HG02642 (cell line): ENCODE measurements around the gene FKBP6.
"Not testable (repeated sequence)": the region's sequence is repeated elsewhere in the genome, so short reads cannot be mapped to it uniquely, and the experiment has no call there.

ENCODE experiments used
- ATAC-seq: cut with Tn5 transposase; IDR thresholded peaks from one replicate; pipeline ENCODE4 v1.9.1; 2021; ENCODE audit warnings: mild to moderate bottlenecking; ENCODE audit not compliant: unreplicated experiment, poor library complexity

FKBP6 gene

DNA sequence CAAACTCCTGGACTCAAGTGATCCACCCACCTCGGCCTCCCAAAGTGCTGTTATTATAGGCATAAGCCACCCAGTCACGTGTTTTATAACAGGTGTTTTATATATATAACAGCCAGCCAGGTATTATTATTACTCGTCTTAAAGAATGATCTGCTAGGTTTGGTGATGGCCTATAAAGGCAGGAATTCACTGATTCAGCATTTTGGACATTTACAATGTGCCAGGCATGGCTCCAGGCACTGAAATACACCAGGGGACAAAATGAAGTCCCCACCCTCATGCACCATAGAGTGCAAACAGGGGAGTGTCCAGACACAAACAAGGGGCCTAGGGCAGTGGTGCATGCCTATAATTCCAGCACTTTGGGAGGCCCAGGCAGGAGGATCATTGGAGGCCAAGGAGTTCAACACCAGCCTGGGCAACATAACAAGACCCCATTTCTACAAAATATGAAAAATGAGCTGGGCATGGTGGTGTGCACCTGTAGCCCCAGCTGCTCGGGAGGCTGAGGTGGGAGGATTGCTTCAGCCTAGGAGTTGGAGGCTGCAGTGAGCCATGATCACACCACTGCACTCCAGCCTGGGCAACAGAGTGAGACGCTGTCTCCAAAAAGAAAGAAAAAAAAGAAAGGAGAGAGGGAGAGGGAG, 4.4 kb upstream of the FKBP6 start:
- ATAC-seq = not testable (repeated sequence)

DNA sequence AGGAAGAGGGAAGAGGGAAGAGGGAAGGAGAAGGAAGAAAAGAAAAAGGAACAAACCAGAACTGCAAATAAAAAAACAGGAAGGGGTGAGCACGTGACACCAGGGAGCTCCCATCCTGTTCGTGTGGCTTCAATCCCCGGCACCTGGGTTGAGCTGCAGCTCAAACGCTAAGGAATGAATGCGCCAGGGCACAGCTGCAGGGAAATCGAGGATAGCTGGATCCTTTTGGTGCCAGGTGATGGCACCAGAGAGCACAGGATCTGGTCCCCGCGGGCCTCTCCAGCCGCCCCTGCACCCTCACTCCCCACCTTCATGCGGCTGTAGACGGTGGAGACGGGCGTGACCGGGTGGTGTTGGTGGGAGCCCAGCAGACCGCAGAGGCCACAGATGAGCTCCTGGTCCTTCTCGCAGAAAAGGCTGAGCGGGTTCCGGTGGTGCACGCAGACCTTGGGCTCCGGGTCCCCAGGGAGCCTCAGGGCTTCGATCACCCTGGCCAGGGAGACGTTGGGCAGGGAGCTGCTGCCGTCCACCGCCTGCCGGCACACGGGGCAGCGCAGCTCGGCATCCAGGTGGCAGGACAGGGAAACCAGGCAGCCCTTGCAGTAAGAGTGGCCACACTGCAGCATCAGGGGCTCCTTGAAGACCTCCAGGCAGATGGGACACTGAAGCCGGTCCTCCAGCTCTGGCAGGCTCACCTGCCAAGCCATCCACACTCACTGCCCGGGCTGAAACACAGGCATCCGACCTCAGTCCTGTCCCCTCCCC, 3.7 kb upstream of the FKBP6 start:
- ATAC-seq = peak; percentile 60

DNA sequence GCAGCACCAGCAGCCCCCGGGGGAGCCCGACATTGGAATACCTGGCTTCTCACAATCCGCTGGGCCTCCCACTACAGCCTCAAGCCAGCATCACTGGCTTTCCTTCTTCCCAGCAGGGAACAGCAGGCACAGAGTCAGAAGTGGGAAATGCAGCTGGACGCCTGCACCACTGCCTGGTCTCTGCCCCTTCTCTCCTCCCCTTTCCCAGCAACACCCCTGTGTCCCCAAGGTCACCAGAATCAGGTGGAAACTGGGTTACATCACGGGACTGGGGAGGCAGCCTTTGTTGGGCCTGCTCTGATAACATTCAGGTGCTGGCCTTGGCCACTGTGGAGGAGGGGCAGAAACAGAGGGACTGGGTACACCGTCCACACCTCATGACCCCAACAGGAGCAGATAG, 2.5 kb upstream of the FKBP6 start:
- not testable (repeated sequence) for ATAC-seq

DNA sequence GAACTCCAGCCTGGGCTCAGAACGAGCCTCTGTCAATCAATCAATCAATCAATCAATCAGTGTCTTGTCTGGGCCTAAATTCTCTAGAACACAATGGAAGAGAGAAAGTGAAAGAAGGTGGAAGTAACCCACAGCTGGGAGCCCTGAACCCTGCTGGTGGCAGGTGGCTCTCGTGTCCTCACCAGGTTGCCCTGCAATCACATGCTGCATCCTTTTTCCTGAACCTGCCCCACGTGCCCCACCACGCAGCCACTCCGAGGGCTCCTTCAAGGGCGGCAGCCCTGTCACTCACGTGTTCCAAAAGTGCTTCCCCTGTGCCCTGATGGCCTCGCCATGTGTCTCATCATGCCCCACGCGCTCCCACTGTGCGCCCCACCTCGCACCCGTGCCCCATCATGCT, 512 bp upstream of the FKBP6 start:
- ATAC-seq = not testable (repeated sequence)

- ATAC-seq = no peak
Measured at GRCh38 chr7:73328696-73329095, 735 bp downstream of the FKBP6 start.

- ATAC-seq = no peak
Measured at GRCh38 chr7:73329861-73330581, 2.1 kb downstream of the FKBP6 start.

DNA sequence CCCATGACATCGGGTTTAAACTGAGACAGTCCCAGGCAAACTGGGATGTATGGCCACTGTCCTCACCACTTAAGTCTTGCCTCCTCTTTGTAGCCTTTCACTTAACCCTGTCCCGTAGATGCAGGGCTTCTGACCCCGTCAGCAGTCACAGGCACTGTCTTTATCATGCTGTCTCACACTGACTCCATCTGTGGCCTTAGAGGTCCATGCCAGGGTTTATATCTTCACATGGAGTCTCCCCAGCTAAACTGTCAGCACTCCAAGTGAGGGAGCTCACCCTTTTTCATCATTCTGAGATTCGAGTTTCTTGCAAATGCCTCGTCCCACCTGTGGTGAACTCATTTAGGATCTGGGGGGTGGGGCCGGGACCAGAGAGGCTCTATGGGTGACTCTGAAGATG, 2.8 kb downstream of the FKBP6 start:
- no peak for ATAC-seq

DNA sequence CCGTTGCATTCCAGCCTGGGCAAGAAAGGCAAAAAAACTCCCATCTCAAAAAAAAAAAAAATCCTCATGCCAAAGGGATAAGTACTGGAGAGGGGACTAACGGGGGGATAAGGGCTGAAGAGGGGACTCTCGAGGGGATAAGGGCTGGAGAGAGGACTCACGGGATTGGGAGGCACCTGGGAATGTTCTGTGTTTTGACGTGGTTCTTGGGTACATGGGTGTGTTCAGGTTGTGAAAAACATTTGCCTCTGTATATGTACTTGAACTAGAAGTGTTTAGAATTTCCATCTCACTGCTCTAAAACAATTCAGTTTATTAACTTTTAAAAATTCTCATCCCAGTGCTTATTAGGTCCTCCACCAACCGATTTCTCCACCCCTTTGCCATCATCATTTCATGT, 4.5 kb downstream of the FKBP6 start:
- no peak for ATAC-seq

GRCh38 chr7:73338321-73338720, 10.4 kb downstream of the FKBP6 start:
- ATAC-seq = no peak

DNA sequence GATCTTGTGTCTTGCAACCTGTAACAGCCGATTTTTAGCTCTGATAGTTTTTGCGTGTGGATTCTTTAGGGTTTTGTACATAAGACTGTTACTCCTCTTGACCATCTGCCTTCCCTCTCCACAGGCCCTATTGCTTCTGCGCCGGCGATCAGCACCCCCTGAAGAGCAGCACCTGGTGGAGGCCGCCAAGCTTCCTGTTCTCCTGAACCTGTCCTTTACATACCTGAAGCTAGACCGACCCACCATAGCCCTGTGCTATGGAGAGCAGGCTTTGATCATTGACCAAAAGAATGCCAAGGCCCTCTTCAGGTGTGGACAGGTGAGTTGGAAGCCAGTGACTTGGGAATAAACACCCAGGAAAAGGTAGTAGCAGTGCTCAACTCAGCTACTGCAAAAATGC, 12.6 kb downstream of the FKBP6 start:
- ATAC-seq = no peak

DNA sequence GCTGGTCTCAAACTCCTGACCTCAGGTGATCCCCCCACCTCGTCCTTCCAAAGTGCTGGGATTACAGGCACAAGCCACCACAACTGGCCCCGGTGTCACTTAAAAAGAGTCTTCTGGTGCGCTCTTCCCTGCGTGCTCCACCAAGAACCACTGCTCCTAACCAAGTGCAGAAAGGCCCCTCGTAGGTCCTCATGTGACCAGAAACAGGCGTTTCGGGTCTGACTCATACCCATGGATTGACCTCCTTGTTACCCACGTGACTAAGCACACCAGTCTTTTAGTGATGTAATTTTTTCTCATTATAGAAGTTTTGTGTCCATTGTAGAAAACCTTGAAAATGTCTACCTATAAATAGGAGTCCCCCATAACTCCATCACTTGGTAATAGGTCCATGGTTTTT, 13.9 kb downstream of the FKBP6 start:
- ATAC-seq = no peak

DNA sequence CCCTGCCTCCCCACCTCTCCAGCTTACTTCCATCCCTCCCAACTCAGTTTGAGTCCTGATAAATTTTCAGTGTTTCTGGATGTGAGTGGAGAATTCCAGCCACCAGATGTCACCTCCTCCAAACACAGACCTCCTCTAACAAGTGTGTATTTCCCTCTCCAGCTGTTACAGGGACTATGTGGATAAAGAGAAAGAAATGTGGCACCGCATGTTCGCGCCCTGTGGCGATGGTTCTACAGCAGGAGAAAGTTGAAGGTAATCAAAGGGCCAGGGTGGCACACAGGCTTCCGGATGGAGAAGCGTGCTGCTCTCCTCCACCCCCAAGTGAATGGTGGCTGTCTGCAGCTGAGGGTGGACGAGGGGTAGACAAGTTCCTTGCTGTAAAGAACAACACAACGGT, 14.7 kb downstream of the FKBP6 start:
- no peak for ATAC-seq

DNA sequence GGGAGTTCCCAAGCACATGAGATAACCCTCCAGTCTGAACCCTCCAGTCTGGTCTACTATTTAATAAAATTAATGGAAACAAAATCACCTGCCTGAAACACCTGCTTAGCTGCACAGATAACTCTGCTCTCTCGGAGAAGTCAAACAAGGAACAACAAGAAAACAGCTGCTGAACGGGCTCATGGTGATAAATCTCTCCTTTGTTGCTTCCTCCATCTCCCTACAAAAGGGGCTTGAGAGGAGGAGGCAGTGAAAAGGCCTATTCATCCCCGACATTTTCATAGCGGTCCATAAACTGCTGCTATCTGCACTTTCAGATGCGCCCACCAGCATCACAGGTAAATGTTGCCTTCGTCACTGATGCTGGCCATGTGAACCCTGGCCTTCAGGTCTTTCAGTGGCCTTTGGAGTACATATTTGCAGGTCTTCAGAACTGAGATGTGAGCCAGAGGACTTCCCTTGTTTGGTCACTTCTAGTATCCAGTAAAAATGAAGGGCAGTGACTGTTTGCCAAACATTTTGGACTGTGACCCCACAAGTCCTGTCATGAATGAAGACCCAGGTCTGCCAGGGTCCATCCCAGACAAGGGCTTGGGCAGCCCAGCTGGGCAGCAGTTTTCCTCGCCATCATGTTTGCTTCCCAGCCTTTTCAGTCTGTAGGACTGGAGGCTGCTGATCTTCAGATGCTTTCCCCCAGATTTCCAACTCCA, 15.9 kb downstream of the FKBP6 start:
- no peak for ATAC-seq

DNA sequence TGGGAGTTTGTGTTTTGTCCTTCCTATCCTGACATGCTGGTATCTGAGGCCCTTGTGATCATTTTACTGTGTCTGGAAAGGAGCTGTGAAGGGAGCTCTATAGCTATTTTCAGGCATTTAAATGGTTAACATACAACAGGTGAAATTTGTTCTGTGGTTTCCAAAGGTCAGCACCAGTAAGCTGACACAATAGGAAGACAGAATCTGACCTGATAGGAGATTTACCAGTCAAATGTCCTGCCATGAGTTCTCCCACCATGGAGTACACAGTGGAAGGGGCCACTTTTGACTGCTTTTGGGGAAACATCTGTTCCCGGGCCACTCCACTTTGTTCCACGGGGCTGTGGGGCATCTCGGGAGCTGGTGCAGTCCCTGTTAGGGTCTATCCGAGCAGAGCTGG, 17.6 kb downstream of the FKBP6 start:
- no peak for ATAC-seq

GRCh38 chr7:73345951-73346350, 18.0 kb downstream of the FKBP6 start:
- ATAC-seq = no peak

DNA sequence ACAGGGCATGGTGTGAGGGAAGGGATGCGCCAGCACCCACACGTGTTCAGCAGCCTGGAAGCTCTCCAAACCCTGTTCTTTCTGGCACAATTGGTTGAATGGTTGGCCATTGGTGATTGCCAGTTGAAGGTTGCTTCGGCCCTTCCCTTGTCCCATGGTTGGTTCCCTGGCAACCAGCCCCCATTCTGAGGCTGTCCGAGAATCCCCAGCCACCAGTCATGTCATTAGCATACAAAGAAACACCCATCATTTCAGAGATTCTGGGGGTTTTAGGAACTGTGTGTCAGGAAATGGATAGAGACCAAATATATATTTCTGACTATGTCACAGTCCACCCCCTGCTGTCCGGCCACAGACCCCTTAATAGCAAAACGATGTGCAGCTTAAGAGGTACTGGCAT, 21.8 kb downstream of the FKBP6 start:
- ATAC-seq = no peak

DNA sequence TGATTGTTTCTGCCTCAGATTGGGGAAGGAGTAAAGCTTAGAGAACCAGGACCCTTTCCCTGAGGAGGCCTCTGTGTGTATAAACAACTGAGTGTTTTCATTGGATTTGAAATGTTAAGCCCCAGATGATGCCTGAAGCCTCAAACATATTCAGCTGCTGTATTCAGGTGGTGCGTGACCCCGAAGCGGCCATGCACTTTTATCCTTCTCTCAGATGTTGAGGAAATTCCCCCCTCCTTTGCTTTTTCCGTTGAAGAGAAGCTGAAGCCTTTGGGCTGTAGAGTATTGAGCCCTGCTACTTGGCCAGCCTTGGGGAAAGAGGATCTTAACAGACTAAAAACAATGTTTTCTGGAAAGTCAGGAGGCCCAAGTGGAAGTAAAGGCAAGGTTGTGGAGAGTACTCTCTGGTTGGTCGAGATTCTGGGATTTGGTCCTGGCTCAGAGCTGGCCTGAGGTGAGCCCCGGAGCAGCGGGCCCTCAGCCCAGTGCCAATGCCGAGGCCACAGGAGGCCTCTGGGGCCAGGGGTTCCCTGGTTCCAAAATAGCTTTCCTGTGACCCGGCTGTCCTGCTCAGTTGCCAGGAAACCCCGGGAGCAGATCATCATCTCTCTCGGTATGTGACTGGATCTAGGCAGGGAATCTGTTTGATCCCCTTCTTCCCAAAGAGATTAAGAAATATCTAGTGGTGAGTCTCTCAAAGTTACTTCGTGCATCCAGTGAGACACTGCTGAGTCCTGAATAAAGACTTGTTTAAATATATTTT, 22.5 kb downstream of the FKBP6 start:
- no peak for ATAC-seq

- ATAC-seq = no peak
Measured at GRCh38 chr7:73351447-73352167, 23.6 kb downstream of the FKBP6 start.

DNA sequence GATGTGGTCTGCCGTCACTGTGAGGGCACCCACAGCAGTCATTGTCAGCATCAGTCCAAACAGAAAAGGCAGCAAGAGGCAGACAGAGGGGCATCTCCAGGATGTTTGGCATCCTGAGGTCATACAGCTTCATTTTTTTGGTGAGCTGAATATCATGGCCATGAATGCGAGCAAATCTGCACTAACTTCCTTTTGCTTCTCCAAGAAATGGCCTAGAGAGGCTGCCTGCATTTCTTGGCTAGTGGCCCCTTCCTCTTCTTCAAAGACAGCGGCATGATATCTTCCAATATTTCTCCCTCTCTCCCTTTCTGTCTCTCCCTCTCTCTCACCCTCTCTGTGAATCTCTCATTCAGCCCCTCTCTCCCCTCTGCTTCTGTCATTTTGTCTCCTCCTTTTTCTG, 24.8 kb downstream of the FKBP6 start:
- no peak for ATAC-seq

- ATAC-seq = no peak
Measured at GRCh38 chr7:73353243-73353642, 25.3 kb downstream of the FKBP6 start.
